Subcutaneous adipose tissue (tissue), 4 donors: Measurements from ENCODE around the gene FOXL1. TPM values are rescaled to one million over a fixed set of nuclear protein-coding genes. Genes with fewer than 3 reads are reported as not detected.

Experiments used
- total RNA-seq, 4 donors: library from RNA; depleted of rRNA; stranded (reverse); fragments of >200 nt; gene quantifications; one replicate each; pipeline ENCODE4 v1.1.0, GENCODE V29; 2016
- TF ChIP-seq, protein P1 (sequence below): fragments of 450-650 bp; IDR thresholded peaks from one replicate; pipeline ENCODE4 v1.5.1; 2016; ENCODE audit warnings: low read depth, mild to moderate bottlenecking, control low read depth, antibody characterized with exemption, moderate library complexity

Gene FOXL1
- total RNA-seq, 4 donors from 2014 or later, result not detected

DNA sequence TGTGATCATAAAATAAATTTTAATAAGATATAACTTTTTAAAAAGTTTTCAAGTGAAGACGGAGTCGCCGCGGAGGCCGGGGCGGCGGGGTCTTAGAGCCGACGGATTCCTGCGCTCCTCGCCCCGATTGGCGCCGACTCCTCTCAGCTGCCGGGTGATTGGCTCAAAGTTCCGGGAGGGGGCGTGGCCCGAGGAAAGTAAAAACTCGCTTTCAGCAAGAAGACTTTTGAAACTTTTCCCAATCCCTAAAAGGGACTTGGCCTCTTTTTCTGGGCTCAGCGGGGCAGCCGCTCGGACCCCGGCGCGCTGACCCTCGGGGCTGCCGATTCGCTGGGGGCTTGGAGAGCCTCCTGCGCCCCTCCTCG is 11.8 kb upstream of the FOXL1 start, which contains the start of gene FOXC2:
Gene FOXC2 (plus strand): TSS at position 229 of the 365 bp plus-strand sequence. CDS start 507 bp downstream, outside the sequence.
- TF ChIP-seq, protein P1, sequence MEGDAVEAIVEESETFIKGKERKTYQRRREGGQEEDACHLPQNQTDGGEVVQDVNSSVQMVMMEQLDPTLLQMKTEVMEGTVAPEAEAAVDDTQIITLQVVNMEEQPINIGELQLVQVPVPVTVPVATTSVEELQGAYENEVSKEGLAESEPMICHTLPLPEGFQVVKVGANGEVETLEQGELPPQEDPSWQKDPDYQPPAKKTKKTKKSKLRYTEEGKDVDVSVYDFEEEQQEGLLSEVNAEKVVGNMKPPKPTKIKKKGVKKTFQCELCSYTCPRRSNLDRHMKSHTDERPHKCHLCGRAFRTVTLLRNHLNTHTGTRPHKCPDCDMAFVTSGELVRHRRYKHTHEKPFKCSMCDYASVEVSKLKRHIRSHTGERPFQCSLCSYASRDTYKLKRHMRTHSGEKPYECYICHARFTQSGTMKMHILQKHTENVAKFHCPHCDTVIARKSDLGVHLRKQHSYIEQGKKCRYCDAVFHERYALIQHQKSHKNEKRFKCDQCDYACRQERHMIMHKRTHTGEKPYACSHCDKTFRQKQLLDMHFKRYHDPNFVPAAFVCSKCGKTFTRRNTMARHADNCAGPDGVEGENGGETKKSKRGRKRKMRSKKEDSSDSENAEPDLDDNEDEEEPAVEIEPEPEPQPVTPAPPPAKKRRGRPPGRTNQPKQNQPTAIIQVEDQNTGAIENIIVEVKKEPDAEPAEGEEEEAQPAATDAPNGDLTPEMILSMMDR, result no peak

DNA sequence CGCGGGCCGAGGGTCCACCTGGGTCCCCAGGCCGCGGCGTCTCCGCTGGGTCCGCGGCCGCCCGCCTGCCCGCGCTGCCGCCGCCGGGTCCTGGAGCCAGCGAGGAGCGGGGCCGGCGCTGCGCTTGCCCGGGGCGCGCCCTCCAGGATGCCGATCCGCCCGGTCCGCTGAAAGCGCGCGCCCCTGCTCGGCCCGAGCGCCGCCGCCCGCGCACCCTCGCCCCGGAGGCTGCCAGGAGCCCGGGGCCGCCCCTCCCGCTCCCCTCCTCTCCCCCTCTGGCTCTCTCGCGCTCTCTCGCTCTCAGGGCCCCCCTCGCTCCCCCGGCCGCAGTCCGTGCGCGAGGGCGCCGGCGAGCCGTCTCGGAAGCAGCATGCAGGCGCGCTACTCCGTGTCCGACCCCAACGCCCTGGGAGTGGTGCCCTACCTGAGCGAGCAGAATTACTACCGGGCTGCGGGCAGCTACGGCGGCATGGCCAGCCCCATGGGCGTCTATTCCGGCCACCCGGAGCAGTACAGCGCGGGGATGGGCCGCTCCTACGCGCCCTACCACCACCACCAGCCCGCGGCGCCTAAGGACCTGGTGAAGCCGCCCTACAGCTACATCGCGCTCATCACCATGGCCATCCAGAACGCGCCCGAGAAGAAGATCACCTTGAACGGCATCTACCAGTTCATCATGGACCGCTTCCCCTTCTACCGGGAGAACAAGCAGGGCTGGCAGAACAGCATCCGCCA is 11.2 kb upstream of the FOXL1 start:
- TF ChIP-seq, protein P1, result no peak

DNA sequence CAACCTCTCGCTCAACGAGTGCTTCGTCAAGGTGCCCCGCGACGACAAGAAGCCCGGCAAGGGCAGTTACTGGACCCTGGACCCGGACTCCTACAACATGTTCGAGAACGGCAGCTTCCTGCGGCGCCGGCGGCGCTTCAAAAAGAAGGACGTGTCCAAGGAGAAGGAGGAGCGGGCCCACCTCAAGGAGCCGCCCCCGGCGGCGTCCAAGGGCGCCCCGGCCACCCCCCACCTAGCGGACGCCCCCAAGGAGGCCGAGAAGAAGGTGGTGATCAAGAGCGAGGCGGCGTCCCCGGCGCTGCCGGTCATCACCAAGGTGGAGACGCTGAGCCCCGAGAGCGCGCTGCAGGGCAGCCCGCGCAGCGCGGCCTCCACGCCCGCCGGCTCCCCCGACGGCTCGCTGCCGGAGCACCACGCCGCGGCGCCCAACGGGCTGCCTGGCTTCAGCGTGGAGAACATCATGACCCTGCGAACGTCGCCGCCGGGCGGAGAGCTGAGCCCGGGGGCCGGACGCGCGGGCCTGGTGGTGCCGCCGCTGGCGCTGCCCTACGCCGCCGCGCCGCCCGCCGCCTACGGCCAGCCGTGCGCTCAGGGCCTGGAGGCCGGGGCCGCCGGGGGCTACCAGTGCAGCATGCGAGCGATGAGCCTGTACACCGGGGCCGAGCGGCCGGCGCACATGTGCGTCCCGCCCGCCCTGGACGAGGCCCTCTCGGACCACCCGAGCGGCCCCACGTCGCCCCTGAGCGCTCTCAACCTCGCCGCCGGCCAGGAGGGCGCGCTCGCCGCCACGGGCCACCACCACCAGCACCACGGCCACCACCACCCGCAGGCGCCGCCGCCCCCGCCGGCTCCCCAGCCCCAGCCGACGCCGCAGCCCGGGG is 10.4 kb upstream of the FOXL1 start:
- TF ChIP-seq, protein P1, result no peak

DNA sequence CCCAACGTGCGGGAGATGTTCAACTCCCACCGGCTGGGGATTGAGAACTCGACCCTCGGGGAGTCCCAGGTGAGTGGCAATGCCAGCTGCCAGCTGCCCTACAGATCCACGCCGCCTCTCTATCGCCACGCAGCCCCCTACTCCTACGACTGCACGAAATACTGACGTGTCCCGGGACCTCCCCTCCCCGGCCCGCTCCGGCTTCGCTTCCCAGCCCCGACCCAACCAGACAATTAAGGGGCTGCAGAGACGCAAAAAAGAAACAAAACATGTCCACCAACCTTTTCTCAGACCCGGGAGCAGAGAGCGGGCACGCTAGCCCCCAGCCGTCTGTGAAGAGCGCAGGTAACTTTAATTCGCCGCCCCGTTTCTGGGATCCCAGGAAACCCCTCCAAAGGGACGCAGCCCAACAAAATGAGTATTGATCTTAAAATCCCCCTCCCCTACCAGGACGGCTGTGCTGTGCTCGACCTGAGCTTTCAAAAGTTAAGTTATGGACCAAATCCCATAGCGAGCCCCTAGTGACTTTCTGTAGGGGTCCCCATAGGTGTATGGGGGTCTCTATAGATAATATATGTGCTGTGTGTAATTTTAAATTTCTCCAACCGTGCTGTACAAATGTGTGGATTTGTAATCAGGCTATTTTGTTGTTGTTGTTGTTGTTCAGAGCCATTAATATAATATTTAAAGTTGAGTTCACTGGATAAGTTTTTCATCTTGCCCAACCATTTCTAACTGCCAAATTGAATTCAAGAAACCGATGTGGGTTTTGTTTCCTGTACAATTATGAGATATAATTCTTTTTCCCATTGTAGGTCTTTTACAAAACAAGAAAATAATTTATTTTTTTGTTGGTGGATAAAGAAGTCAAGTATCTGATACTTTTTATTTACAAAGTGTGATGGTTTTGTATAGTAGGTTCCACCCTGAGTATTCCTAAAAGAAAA is 9.4 kb upstream of the FOXL1 start:
- TF ChIP-seq, protein P1, result no peak

DNA sequence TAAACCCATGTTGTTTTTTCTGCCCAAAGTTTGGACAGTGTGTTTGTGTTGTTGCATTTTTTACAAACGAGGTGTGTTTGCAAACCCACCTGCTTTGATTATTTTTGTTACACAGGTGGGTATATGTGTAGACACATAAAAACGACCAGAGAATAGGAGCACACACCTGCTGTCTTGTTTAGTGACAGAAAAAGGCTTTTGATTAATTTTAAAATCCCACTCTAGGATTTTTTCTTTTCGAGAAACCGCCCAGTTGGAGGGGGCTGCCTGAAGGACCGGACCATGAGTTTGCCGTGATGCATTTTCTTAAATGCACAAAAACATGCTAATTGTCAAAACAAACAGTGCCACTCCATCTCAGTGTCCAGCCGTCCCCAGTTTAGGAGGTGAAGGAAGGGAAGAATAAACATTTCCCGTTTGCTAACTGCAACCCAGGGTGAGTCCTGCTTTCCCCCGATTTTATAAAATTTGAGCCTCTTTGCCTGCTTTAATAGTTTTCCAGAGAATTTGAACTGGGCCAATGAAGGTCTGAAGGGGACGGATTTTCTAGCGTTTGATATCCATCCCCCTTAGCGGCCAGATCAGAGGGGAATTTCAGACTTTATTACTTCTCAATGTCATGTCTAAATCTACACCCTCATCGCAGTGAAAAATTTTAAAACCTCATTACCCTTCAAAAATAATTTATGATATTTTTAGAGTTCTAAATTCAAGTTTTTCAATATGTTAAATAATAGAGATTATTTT is 8.5 kb upstream of the FOXL1 start:
- TF ChIP-seq, protein P1, result no peak

DNA sequence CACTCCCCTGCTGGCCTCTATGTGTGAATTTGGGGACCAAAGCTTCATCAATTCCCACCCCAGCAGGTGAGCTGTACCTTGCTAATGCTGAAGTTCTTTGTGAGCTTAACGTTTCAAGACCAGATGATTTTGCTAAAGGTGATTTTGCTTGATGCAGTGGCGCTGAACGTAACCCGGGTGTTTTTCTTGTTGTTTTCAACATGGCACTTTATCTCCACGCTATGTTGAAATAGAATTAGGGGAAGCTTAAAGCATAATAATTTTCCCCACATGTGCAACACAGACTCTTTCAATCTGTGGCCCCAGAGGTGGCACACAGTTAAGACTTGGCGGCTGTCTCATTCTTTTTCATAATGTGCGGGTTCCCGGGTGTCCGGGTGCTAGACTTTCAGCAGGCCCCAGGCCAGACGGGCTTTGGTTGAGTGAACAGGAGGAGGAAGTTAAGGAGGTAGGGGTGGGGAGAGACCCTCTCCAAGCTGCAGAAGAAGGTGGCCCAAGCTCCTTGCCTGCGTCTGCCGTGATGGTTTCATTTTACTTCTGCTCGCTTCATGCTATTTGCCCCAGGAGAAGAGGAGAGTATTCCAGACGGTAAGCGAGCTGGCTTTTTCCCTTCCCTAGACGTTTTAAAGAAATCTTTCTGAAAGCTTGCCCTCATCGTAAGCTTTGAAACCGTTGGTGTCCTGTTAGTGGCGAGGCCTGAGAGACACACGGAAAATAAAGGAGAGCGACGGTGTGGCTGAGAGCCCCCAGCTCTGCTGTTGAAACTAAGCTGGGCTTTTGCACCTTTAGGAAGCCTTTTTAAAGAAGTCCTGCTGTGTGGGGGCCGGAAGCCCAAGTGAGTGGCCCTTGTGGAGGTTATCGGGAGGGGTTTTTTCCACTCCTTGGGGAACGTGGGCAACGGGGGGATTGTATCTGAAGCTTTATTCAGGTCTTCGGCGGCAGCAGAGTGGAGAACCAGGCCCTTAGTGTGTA is 7.5 kb upstream of the FOXL1 start:
- TF ChIP-seq, protein P1, result no peak
